CD4-positive, alpha-beta T cell (primary cell): ENCODE results near the gene GAS6. TPM values are rescaled to one million over a fixed set of nuclear protein-coding genes. Genes with fewer than 3 reads are reported as not detected.

Source experiments
- ATAC-seq: fragments of 200-7000 bp; cut with Tn5 transposase; one replicate; pipeline ENCODE4 v1.10.0; 2022; ENCODE audit warnings: mild to moderate bottlenecking; ENCODE audit not compliant: poor library complexity
- CTCF ChIA-PET: fragments of 350-600 bp; sonication (Branson Sonifier 250); formaldehyde crosslinking; loops from one replicate; lab custom pipeline; 2021; ENCODE audit warnings: antibody characterized with exemption, inconsistent platforms; lab: Charles Lee
- POLR2A ChIA-PET: fragments of 350-600 bp; sonication (Branson Sonifier 250); formaldehyde crosslinking; loops from one replicate; lab custom pipeline; 2021; ENCODE audit warnings: antibody characterized with exemption, inconsistent platforms; lab: Charles Lee
- DNase-seq, 14 experiments: peaks; one replicate each; pipeline ENCODE4 v3.0.0-alpha.2; 2013 to 2020; ENCODE audit warnings: mixed read lengths in 2 of 14
- H3K27ac ChIP-seq, 2 donors: one replicate each; pipeline versions ENCODE4 v1.5.1 to v1.7.0; 2013; ENCODE audit warnings: low read length in 2 of 2, low read depth in 1 of 2, mild to moderate bottlenecking in 1 of 2
- H3K27me3 ChIP-seq, 2 experiments: 1 replicate in 1 of 2; 2 replicates in 1 of 2; pipeline versions ENCODE4 v1.6.1 to v1.7.0; 2013; ENCODE audit warnings: low read length in 2 of 2, control low read depth in 1 of 2, mild to moderate bottlenecking in 1 of 2, moderate library complexity in 1 of 2; ENCODE audit not compliant: insufficient read depth in 2 of 2, control insufficient read depth in 1 of 2
- H3K36me3 ChIP-seq: one replicate; pipeline ENCODE4 v1.6.1; 2013; ENCODE audit warnings: low read length, control low read depth; ENCODE audit not compliant: insufficient read depth
- H3K4me1 ChIP-seq: one replicate; pipeline ENCODE4 v1.6.1; 2013; ENCODE audit warnings: low read length, control low read depth; ENCODE audit not compliant: insufficient read depth
- H3K4me3 ChIP-seq: one replicate; pipeline ENCODE4 v1.5.1; 2013; ENCODE audit warnings: mild to moderate bottlenecking, low read length, moderate library complexity
- H3K9me3 ChIP-seq, 2 experiments: 1 replicate in 1 of 2; 2 replicates in 1 of 2; pipeline versions ENCODE4 v1.6.1 to v1.7.0; 2013; ENCODE audit warnings: low read length in 2 of 2, mild to moderate bottlenecking in 2 of 2, control low read depth in 1 of 2, moderate library complexity in 1 of 2; ENCODE audit not compliant: control insufficient read depth in 1 of 2, insufficient read depth in 1 of 2
- H3K27ac Mint-ChIP-seq: one replicate; pipeline ENCODE4 v1.8.0; 2020; ENCODE audit warnings: mixed read lengths
- H3K27me3 Mint-ChIP-seq: one replicate; pipeline ENCODE4 v1.8.0; 2021; ENCODE audit warnings: mixed read lengths
- H3K36me3 Mint-ChIP-seq: one replicate; pipeline ENCODE4 v1.8.0; 2021; ENCODE audit warnings: low read depth, mixed read lengths
- H3K4me1 Mint-ChIP-seq: one replicate; pipeline ENCODE4 v1.8.0; 2021; ENCODE audit warnings: low read depth, mixed read lengths
- H3K4me3 Mint-ChIP-seq: one replicate; pipeline ENCODE4 v1.8.0; 2020; ENCODE audit warnings: mild to moderate bottlenecking, mixed read lengths
- H3K9me3 Mint-ChIP-seq: one replicate; pipeline ENCODE4 v1.8.0; 2020; ENCODE audit warnings: mixed read lengths
- intact Hi-C, 2 experiments: fragments of 100-400 bp; cut with DNase I in 1 of 2; cut with micrococcal nuclease in 1 of 2; formaldehyde crosslinking; loops; one replicate each; pipeline versions ENCODE4 v1.15.1 to v1.9.0; 2023 to 2025; cut with DNase I, micrococcal nuclease
- total RNA-seq, 174 experiments: library from RNA in 2 of 174; stranded (reverse) in 2 of 174; gene quantifications; one replicate each; pipeline ENCODE4 v1.2.3 and lab custom pipeline; 2021 to 2026
- TF ChIP-seq, protein P1 (sequence below): fragments of 200-600 bp; IDR thresholded peaks from one replicate; pipeline ENCODE4 v1.8.0; 2022; ENCODE audit warnings: antibody characterized with exemption, mild to moderate bottlenecking

The GAS6 gene
- total RNA-seq, 2 experiments from 2014 or later, result 0.52 to 1.0 TPM

DNA sequence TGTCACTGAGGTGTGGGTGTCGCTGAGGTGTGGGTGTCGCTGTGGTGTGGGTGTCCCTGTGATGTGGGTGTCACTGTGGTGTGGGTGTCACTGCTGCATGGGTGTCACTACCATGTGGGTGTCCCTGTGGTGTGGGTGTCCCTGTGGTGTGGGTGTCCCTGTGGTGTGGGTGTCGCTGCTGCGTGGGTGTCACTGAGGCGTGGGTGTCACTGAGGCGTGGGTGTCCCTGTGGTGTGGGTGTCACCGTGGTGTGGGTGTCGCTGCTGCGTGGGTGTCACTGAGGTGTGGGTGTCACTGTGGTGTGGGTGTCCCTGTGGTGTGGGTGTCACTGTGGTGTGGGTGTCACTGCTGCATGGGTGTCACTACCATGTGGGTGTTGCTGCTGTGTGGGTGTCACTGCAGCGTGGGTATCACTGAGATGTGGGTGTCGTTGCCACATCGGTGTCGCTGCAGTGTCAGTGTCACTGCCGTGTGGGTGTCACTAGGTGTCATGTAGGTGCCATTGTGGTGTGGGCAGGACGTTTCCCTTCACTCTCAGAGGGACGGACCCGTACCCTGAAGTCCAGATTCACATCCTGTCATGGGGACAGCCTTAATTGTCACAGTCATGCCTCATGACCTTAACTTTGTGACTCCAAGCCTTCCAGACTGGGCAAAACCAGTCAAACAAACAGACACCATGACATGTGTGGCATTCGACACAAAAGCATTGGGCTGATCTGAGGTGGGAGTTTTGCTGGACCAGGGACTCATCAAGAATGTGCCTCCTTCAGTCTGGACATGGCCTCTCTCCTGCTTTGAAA lies 12.7 kb upstream of the GAS6 start:
- ATAC-seq (no peak), DNase-seq (peak in 3 of 14 experiments; percentile 36 to 67 (median 50))
- ChIA-PET CTCF (no interaction called here), POLR2A (no interaction called here)
- Mint-ChIP-seq H3K4me3 (no peak overlapping the region), H3K27me3 (peaks cover 19% of the 10 kb centered on the region), H3K4me1 (peaks cover 13% of the 10 kb centered on the region), H3K27ac (no peak overlapping the region), H3K36me3 (no peaks in the 10 kb centered on the region), H3K9me3 (no peaks in the 10 kb centered on the region)
- Histone ChIP-seq H3K36me3 (no peaks in the 10 kb centered on the region), H3K4me3 (no peak overlapping the region), H3K4me1 (peaks cover 19% of the 10 kb centered on the region), H3K27me3 (peaks cover 2 to 7% of the 10 kb centered on the region in 2 experiments), H3K27ac (no peak overlapping the region), H3K9me3 (peaks cover 0 to 33% of the 10 kb centered on the region in 2 experiments)
- intact Hi-C loops, result no loop called here
- TF ChIP-seq, protein P1, sequence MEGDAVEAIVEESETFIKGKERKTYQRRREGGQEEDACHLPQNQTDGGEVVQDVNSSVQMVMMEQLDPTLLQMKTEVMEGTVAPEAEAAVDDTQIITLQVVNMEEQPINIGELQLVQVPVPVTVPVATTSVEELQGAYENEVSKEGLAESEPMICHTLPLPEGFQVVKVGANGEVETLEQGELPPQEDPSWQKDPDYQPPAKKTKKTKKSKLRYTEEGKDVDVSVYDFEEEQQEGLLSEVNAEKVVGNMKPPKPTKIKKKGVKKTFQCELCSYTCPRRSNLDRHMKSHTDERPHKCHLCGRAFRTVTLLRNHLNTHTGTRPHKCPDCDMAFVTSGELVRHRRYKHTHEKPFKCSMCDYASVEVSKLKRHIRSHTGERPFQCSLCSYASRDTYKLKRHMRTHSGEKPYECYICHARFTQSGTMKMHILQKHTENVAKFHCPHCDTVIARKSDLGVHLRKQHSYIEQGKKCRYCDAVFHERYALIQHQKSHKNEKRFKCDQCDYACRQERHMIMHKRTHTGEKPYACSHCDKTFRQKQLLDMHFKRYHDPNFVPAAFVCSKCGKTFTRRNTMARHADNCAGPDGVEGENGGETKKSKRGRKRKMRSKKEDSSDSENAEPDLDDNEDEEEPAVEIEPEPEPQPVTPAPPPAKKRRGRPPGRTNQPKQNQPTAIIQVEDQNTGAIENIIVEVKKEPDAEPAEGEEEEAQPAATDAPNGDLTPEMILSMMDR, result no peak

DNA sequence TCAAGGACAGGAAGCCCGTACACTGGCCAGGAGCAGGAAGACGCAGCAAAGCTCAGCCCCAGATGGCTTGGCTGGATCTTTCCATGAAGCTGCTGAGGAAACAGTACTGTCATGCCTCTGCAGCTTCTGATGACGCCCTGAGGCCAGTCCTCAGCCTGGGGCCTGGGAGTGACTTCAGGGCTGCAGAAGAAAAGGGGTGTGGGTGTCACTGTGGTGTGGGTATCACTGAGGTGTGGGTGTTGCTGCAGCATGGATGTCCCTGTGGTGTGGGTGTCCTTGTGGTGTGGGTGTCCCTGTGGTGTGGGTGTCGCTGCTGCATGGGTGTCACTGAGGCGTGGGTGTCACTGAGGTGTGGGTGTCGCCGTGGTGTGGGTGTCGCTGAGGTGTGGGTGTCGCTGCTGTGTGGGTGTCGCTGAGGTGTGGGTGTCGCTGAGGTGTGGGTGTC lies 12.0 kb upstream of the GAS6 start:
- intact Hi-C loops, result no loop called here
- peaks cover 2 to 7% of the 10 kb centered on the region in 2 experiments for H3K27me3 ChIP-seq
- no peak overlapping the region for H3K4me3 ChIP-seq
- ATAC-seq (no peak), DNase-seq (peak in 3 of 14 experiments; percentile 13 to 65 (median 48))
- H3K4me1 Mint-ChIP-seq, result peaks cover 6% of the 10 kb centered on the region
- peaks cover 0 to 33% of the 10 kb centered on the region in 2 experiments for H3K9me3 ChIP-seq
- no peak overlapping the region for H3K27ac Mint-ChIP-seq
- no peak overlapping the region for H3K27ac ChIP-seq
- peaks cover 21% of the 10 kb centered on the region for H3K27me3 Mint-ChIP-seq
- no peak overlapping the region for H3K4me3 Mint-ChIP-seq
- H3K4me1 ChIP-seq, result peaks cover 12% of the 10 kb centered on the region
- no peaks in the 10 kb centered on the region for H3K36me3 Mint-ChIP-seq
- no peaks in the 10 kb centered on the region for H3K36me3 ChIP-seq
- ChIA-PET POLR2A (no interaction called here), CTCF (no interaction called here)
- no peaks in the 10 kb centered on the region for H3K9me3 Mint-ChIP-seq
- TF ChIP-seq, protein P1, result no peak

GRCh38 chr13:113875429-113875815 lies 11.5 kb upstream of the GAS6 start:
- H3K36me3 Mint-ChIP-seq, result no peaks in the 10 kb centered on the region
- H3K9me3 ChIP-seq, result peaks cover 0 to 33% of the 10 kb centered on the region in 2 experiments
- no peak overlapping the region for H3K4me3 Mint-ChIP-seq
- no peak overlapping the region for H3K27ac ChIP-seq
- no peak for DNase-seq
- peaks cover 21% of the 10 kb centered on the region for H3K27me3 Mint-ChIP-seq
- H3K27ac Mint-ChIP-seq, result no peak overlapping the region
- ChIA-PET POLR2A (no interaction called here), CTCF (no interaction called here)
- no peak overlapping the region for H3K4me3 ChIP-seq
- intact Hi-C loops, result no loop called here
- ATAC-seq, result no peak
- H3K36me3 ChIP-seq, result no peaks in the 10 kb centered on the region
- peaks cover 2 to 7% of the 10 kb centered on the region in 2 experiments for H3K27me3 ChIP-seq
- TF ChIP-seq, protein P1, result no peak
- peaks cover 10% of the 10 kb centered on the region for H3K4me1 ChIP-seq
- no peaks in the 10 kb centered on the region for H3K9me3 Mint-ChIP-seq
- peaks cover 2% of the 10 kb centered on the region for H3K4me1 Mint-ChIP-seq
